ENCODE measurements around the gene PRM1.
A peak's percentile ranks its signal among the peaks of the same experiment; 100 is the strongest.

PRM1 gene

DNA sequence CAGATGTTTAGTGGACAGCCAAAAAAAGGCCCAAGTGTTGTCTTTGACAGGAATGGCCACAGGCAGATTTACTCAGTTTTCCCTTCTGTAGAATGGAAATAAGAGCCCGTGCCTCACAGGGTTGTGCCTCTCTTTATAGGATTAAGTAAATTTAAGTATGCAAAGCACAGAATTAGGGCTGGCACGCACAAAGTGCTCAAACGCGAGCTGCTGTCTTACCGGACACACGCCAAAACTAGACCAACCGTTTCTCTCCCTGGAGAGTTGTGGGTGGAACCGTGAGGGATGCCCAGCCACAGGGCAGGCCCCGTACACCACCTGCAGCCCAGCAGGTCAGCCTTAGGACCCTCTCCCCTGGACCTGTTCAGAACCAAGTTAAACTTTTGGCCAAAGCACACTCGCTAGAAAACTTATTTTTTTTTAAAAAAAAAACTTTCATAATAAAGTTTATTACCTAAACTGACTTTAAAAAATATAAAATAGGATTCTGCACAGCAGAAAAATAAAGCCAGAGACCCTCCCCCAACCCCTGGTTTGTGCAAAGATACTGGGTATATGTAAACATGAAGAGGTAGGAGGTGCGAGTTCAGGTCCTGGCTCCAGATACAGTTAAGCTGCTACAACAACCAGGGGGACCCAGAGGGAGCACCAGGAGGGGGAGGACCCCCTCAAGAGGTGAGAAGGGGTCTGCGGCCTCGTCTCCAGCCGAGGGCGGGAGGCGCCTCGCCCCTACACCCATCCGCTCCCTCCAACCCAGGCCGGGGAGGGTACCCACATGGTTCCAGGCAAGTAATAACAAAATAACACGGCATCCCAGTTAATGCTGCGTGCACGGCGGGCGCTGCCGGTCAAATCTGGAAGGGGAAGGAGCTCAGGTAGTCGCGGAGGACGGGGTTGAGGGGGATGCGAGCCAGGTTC, 26.9 kb downstream of the PRM1 start:
- no peak for DNase-seq (ENCODE audit: low read depth)

DNA sequence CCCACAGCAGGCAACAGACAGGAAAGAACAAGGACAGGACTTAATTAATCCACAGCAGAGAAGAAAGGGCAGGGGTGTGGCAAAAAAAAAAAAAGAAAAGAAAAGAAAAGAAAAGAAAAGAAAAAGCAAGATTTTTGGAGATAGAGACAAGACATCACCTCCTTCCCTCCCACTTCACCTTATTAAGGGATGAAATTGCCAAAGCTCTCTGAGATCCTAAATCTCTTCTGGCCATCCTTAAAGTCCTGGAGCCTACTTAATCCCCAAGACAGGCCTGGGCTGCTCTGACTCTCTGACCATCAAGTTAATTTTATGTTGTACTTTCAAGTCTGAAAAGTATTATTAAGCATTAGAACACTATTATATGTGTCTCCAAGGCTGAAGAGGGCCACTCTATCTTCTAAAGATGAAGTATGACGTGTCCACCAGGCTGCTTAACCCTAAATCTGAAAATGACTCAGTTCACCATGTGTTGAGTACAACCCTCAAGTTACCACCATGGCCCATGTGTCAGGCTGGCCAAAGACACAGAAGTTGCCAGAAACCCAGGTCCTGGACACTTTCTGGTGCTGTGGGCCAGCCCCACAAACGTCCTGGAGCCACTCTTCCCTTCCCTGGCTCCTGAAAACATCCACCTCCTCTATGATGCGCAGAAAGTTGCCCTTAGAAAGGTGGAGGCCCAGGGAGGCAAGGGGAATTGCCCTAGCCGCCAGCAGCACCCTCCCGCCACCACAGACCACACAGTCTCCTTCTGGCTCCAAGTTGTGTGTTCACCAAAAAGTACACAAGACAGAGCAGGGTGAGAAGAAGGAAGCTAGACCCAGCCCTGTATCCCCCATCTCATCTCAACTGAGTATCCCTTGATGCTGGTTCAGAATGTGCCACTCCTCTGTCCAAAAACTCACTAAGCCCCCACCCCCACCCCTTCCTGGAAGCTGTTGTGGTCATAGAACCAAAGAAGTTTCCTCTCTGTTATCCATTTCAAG, 27.8 kb downstream of the PRM1 start:
- DNase-seq (ENCODE audit: low read depth): peak; percentile 37

DNA sequence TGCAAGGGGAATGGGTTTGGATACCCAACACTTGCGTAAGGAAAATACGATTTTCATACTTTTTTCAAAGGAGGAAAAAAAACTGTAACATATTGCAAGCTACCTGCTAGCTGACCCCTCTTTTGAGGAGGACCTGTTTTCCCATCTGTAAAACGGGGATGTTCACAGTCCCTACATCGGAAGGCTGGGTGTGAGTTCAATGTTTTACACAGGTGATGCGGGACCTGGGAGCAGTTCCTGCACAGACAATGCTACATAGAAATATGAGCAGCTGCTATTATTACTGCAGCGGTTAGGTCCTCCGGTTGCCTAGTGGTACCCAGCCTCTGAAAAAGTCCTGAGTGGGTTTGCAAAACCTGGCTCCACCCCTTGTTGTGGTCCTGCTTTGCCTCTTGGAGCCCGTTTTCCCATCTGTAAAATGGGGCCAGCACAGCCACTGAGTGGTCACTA, 28.6 kb downstream of the PRM1 start:
- DNase-seq (ENCODE audit: low read depth): no peak

DNA sequence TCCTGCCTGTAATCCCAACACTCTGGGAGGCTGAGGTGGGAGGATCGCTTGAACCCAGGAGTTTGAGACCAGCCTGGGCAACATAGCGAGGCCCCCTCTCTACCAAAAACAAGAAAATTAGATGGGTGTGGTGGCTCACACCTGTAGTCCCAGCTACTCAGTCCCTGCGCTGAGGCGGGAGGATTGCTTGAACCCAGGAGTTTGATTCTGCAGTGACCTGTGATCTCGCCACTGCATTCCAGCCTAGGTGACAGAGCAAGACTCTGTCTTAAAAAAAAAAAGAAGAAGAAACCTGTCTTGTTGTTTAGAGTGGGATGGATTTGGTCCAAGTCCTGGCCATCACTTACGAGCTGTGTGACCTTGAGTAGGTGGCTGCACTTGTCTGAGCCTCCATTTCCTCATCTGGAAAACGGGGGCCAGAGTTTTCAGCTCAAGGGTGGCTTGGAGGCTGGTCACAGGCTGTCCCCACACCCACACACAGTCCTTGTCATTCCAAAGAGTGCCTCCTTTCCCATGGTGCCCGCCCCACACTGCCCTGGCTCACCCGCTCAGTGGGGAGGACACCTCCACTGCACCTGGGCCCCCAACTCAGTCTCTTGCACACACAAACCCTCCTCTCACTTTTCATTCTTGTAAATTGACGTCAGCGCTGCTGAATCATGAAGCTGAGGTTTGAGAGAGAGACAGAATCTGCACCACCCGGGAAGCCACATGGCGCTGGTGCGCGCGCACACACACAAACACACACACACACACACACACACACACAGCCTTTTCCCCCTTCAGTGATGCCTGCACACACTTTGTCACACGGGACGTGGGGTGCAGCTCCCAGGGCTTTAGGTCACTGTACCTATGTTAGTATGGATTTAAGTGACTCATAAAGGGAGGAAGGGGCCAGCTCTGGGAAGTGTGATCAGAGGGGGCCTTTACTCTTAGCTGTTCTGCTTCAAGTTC, 29.3 kb downstream of the PRM1 start:
- DNase-seq (ENCODE audit: low read depth): peak; percentile 84

DNA sequence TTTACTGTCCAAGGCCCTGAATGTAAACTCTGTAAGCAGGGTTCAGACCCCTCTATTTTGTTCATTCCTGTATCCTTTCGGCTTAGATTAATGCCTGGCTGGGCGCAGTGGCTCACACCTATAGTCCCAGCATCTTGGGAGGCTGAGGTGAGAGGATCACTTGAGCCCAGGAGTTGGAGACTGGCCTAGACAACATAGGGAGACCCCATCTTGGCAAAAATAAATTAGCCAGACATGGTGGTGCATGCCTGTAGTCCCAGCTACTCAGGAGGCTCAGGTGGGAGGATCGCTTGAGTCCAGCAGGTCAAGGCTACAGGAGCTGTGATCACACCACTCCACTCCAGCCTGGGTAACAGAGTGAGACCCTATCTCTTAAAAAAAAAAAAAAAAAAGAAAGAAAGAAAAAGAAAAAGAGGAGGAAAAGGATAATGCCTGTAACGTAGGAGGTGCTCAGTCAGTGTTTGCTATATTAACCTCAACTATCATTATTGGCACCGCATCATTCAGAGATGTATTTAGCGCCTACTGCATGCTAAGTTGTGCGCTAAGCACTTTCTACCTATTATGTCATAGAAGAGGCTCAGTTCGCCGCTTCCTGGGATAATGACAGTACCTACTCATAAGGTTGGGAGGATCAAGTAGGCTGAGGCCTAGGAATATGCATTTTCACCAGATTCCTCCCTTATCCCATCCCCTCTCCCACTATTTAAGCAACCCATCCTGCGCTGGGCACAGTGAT, 30.2 kb downstream of the PRM1 start:
- no peak for DNase-seq (ENCODE audit: low read depth)

DNA sequence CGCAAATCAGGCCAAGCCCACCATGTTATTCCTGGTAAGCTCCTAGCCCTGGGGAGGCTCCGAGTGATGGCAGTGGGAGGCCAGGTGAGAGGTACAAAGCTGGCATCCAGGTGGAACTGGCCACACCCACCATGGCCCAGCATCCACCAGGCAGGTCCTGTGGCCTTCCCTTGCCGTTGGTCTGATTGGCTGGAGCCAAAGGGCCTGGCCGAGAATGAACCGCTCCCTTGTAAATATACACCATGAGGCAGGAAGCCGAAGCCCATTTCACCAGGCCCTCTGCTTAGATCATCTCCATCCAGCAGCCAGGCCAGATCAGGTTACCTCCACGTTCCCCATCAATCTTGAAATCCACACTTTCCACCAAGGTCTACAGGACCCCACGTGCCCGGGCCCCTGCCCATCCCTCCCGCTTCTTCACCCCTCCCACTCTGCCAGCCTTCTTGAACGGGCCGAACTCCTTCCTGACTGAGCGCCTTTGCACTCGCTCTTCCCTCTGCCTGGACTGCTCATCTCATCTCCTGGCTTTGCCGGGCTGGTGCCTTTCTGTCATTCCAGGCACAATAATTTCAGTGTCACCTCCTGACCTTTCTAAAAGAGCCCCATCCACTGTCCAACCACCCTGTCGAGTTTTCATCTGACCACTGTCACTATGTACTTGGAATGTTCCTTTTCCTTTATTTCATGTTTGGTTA, 30.9 kb downstream of the PRM1 start:
- no peak for DNase-seq (ENCODE audit: low read depth)

DNA sequence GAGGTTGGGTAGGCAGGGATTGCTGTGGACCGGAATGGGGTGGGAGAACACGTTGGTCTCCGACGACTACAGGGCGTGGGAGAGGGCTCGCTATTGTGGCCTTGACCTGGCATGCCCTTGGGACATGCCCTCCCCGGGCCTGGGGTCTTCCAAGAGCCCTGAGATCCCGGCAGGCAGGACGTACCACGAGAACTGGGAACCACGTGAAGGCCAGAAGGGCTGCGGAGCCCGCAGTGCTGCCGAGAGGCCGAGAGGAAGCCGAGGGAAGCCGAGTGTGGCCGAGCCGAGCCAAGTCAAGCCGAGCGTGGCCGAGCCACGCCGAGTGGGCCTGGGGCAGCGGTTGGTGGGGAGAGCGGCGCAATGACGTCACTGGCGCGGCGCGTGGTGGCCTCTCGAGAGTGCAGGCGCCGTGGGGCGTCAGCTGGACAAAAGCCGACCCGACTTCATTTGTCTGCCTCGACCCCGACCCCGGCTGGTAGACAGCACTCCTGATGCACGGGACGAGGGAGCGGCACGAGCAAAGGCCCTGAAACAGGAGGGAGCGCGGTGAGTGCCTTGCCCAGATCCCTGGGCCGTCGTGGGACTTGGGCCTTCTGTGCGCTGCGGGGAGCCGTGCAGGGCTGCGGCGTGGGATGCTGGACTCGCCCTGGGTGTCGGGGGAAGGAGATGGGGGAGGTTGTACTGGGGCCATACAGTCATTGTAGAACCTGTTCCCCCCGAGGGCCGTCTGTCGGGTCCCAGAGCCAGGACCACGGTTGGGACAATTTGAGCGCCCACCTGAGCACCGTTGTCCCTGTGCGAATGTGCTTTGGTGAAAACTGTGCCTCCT, 31.7 kb downstream of the PRM1 start:
- DNase-seq (ENCODE audit: low read depth): no peak

DNA sequence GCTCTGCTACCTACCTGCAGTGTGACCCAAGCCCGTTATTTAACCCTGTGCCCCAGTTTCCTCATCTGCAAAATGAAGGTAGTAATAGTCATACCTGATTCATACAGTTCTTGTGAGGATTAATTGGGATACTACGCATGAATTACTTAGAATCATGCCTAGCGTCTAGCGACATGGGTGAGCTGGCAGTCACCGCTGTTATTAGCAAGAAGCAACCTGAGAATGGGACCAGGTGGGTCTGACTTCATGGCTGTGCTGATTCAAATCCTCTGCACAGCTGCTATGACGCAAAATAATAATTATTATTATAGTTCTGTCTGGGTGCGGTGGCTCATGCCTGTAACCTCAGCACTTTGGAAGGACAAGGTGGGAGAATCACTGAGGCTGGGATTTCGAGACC, 33.0 kb downstream of the PRM1 start:
- no peak for DNase-seq (ENCODE audit: low read depth)

DNA sequence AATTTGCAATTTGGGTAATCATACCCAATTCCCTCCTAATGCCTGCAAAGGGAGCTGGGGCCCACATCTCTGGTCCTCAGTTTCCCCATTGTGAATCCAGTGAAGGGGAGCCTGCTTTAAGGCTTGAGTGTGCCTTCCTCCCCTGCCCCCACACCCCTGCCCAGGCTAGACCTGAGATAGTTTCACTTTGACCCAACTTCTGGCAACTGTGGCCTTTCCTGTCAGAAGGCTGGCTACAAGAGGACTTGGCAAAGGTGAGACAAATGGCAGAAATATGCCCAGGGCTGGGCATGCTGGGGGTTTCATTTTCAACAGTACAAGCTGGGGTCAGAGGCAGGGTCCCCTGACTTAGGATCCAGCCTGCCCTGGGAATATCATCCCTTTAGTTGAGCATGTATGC, 35.1 kb downstream of the PRM1 start:
- no peak for DNase-seq (ENCODE audit: low read depth)

DNA sequence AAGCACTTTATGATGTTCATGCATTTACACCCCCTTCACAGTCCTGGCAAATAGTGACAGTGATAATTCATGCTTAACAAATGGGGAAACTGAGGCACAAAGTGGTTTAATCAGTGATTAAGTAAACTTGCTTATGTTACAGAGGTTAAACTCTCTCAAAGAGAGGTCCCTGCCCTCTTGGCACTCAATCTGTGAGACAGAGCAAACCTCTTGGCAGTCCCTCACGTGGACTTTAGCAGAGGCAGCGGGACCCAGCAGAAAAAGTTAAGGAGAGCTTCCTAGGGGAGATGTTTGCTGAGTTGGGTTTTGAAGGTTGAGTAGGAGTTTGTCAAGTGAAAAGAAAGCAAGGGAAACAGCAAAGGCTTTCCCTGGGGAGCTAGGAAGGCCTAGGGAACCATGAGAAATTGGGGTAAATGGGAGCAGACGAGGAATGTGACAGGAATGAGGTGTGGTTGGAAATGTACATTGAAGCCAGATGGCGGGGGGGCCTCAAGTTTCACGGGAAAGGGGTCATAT, 35.9 kb downstream of the PRM1 start:
- no peak for DNase-seq (ENCODE audit: low read depth)

DNA sequence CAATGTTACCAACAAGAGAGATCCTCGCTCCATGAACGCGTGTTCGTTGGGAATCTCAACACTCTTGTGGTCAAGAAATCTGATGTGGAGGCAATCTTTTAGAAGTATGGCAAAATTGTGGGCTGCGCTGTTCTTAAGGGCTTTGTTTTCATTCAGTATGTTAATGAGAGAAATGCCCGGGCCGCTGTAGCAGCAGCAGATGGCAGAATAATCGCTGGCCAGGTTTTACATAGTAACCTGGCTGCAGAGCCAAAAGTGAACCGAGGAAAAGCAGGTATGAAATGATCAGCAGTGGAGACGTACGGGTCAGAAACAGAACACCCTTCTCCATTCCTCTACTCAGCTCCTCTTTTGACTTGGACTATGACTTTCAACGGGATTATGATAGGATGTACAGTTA, 38.5 kb downstream of the PRM1 start:
- no peak for DNase-seq (ENCODE audit: low read depth)

DNA sequence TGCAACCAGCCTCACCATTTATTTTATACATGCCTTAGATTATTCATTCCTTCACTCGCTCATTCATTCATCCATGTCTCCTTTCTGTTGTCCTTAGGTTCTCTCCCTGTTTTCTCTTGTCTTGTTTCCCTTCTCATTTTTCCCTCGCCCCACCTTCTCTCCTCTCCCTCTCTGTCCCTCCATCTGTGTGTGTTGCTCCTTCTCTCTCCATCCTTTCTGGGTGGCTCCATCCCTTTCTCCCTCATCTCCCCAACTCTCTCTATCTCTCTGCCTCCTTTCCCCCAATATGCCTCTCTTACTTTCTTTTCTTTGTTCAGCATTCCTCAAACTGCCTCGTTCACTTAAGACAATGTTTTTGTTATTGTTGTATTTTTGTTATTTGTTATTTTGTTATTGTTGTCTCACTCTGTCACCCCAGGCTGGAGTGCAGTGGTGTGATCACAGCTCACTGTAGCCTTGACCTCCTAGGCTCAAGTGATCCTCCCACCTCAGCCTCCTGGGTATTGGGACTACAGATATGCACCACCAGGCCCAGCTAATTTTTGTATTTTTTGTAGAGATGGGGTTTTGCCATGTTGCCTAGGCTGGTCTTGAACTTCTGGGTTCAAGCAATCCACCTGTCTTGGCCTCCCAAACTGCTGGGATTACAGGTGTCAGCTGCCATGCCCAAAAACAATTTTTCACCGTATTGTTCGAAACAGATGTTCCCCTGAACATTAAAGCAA, 39.5 kb downstream of the PRM1 start:
- DNase-seq (ENCODE audit: low read depth): no peak

DNA sequence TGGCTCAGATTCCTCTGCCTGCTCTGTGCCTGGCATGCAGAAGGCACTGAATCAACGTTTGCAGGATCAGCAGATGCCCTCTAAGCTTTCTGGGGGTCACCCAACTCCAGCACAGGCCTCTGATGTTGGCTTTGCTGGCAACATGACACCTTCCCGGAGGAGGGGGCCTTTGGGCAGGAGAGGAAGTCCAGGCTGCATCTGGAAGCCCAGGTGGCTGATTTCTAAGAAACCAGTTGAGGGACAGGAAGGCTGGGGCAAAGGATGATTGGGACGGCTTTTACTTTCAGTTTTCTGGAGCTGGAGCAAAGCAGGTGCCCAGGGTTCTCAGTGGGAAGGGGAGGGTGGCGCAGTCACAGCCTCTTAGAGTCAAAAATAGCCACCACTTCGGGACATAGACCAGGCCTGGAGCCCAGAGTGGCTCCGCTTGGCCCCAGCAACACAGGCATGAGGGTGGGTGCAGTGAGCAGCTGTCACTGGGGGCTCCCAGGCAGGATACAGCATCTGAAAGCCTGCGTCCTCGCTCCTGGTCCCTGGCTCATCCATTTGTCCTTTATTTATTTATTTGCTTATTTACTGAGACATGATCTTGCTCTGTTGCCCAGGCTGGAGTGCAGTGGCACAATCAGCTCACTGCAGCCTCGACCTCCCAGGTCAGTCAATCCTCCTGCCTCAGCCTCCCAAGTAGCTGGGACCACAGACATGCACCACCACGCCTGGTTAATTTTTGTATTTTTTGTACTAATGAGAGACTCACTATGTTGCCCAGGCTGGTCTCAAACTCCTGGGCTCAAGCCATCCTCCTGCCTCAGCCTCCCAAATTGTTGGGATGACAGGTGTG, 40.3 kb downstream of the PRM1 start:
- no peak for DNase-seq (ENCODE audit: low read depth)

DNA sequence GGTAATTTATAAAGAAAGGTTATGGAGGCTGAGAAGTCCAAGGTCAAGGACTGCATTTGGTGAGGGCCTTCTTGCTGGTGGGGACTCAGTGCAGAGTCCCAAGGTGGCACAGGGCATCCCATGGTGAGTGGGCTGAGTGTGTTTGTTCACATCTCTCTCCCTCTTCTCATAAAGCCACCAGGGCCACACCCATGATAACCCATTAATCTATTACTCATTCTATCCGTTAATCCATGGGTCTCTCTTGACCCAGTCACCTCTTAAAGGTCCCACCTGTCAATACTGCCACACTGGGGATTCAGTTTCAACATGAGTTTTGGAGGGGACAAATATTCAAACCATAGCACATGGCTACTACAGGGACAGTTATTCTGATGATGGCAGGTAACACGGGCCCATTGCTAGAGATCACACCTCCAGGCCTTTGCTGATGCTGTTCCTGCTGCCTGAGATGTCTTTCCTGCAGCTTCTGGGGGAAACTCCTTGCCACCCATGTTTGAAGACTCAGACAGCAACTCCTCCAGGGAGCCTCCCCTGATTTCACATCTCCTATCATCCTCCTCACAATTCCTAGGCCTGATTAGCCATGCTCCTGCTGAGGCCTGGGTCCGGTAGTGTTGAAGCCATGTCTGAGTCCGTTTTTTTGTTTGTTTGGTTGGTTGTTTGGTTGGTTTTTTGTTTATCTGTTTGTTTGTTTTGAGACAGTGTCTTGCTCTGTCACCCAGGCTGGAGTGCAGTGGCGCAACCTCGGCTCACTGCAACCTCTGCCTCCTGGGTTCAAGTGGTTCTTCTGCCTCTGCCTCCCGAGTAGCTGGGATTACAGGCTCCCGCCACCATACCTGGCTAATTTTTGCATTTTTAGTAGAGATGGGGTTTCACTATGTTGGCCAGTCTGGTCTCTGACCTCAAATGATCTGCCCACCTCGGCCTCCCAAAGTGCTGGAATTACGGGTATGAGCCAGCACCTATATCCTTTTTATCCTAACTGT, 41.2 kb downstream of the PRM1 start:
- DNase-seq (ENCODE audit: low read depth): no peak

DNA sequence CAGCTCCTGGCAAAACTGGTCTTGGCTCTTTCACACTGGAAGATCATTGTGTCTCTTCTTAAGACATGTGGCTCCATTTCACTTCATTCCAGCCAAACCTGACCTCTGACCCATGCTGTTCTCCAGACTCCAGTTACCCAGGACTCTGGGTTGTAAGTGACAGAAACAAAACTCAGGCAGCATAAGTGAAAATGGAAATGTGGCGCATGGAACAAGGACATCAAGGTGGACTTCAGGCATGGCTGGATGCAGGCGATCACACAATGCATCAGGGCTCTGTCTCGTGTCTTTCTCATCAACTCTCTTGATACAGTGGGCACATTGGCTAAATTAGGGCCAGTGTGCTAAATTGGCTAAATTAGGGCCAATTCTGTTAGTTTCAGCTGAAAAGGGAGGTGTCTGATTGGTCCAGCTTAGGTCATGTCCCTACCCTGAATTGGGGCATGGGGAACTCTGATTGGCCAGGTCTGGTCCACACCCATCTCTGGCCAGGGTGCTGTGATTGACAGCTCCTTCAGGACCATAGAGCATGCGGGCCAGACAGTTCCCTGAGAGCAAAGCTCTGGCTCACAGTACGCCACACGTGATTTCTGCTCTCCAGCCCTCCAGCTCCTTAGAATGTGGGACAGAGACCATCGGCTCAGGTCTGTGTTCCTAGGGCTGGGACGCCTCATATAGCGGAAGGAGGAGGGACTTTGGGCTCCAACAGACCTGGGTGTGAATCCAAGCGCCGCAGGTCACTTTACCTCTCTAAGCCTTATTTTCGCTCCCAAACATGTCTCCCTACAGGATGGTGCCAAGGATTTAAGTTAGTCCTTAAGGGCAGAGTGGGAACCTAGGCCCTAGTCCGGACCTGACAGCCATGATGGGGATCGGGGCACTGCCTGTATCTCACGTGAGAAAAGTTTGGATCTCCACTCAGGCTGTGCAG, 42.6 kb downstream of the PRM1 start:
- no peak for DNase-seq (ENCODE audit: low read depth)
